ENCODE data around the gene TMX2.

Gene TMX2

DNA sequence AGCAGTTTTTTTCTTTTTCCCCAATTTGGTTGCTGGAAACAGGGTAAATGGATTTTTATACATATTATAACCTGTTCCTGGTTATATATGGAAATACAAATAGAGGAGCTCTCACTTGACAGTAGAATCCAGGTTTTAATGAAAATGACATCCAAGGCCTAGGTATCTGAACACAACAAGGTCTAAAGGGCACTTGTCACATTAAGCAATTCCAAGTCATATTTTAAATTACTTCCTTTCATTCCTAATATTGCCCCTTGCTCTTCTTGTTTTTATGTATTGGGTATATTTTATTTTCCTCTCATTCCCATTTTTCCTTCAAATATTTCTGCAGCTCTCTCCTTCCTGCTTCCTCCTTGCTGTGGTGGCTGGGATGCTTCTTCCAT, 76.3 kb downstream of the TMX2 start:
- DNase-seq (ENCODE audit: low spot score): no peak
- in situ Hi-C loops (cut with MboI; ENCODE audit: low sequenced_read_pairs, unreplicated experiment): no loop called here
- TF ChIP-seq, protein P1, sequence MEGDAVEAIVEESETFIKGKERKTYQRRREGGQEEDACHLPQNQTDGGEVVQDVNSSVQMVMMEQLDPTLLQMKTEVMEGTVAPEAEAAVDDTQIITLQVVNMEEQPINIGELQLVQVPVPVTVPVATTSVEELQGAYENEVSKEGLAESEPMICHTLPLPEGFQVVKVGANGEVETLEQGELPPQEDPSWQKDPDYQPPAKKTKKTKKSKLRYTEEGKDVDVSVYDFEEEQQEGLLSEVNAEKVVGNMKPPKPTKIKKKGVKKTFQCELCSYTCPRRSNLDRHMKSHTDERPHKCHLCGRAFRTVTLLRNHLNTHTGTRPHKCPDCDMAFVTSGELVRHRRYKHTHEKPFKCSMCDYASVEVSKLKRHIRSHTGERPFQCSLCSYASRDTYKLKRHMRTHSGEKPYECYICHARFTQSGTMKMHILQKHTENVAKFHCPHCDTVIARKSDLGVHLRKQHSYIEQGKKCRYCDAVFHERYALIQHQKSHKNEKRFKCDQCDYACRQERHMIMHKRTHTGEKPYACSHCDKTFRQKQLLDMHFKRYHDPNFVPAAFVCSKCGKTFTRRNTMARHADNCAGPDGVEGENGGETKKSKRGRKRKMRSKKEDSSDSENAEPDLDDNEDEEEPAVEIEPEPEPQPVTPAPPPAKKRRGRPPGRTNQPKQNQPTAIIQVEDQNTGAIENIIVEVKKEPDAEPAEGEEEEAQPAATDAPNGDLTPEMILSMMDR (IDR thresholded peaks at IDR 0.05; ENCODE audit: borderline replicate concordance, control extremely low read depth, extremely low read depth, insufficient read depth, missing control alignments): no peak
